Measurements from ENCODE around the gene PTPRN2. TPM values are rescaled to one million over a fixed set of nuclear protein-coding genes. Genes with fewer than 3 reads are reported as not detected.
"Not testable (repeated sequence)": the region's sequence is repeated elsewhere in the genome, so short reads cannot be mapped to it uniquely, and the experiment has no call there.

PTPRN2 gene
- total RNA-seq, 8 experiments from 2014 or later = 0.10 to 19.7 (median 10.8) TPM; not detected in 1

- ATAC-seq (replicated peaks in 6 of 8); in situ Hi-C loops (cut with MboI; ENCODE audit: low pct_unique_long_range_greater_than_20kb in 2 of 9, low sequenced_read_pairs in 9 of 9, unreplicated experiment in 9 of 9); H3K27ac ChIP-seq; H3K4me3 ChIP-seq: not testable (repeated sequence)
- WGBS, 10 experiments = no CpG with 5 or more reads among the region's 12 CpGs
- H3K4me1 ChIP-seq (replicated peaks in 1 of 2) = peaks cover 0 to 49% of the 10 kb centered on the region in 2 donors
These were observed 210.8 kb downstream of the PTPRN2 start for GRCh38 chr7:158376839-158377186.

DNA sequence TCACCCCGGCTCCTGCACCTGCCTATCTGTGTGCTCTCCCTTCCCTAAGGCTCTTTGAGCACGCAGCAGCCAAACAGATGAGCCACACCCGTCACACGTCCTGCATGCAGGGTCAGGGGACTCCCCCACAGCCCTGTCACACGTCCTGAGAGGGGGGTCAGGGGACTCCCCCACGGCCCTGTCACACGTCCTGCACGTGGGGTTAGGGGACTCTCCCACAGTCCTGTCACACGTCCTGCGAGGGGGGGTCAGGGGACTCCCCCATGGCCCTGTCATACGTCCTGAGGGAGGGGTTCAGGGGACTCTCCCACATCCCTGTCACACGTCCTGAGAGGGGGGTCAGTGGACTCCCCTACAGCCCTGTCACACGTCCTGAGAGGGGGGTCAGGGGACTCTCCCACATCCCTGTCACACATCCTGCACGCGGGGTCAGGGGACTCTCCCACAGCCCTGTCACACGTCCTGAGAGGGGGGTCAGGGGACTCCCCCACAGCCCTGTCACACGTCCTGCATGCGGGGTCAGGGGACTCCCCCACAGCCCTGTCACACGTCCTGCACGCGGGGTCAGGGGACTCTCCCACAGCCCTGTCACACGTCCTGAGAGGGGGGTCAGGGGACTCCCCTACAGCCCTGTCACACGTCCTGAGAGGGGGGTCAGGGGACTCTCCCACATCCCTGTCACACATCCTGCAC is 211.3 kb downstream of the PTPRN2 start:
- in situ Hi-C loops (cut with MboI; ENCODE audit: low pct_unique_long_range_greater_than_20kb in 2 of 9, low sequenced_read_pairs in 9 of 9, unreplicated experiment in 9 of 9); ATAC-seq (replicated peaks in 6 of 8); H3K4me3 ChIP-seq; H3K27ac ChIP-seq: not testable (repeated sequence)
- H3K4me1 ChIP-seq (replicated peaks in 1 of 2) = peaks cover 0 to 48% of the 10 kb centered on the region in 2 donors
- 0 to 47% methylated on average over 3 of the region's 23 CpGs; no CpG with 5 or more reads in 8 of the 10 experiments for WGBS, 10 experiments

DNA sequence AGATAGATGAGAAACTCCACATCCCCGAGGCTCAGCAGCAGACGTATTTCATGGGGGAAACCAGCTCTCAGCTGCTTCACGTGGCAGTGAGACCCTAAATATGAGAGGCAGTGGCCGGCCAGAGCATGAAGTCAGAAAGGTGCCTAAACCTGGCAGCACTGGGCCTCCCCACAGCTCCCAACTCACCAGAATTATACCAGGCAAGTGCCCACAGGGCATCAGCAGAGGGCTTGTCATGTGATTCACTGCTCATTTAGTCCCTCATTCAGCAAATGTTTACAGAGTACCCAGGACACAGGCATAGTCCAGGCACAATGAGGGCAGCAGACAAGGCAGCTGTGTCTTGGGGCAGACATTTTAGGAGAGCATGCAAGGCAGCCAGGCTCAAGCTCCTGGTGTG is 212.6 kb downstream of the PTPRN2 start:
- in situ Hi-C loops (cut with MboI; ENCODE audit: low pct_unique_long_range_greater_than_20kb in 2 of 9, low sequenced_read_pairs in 9 of 9, unreplicated experiment in 9 of 9) = no loop called here

GRCh38 chr7:158374586-158374985 is 213.0 kb downstream of the PTPRN2 start:
- ATAC-seq (replicated peaks in 6 of 8) = peak in 2 of 8 experiments; percentile 46 to 52
- peaks cover 0 to 48% of the 10 kb centered on the region in 2 donors for H3K4me1 ChIP-seq (replicated peaks in 1 of 2)
- WGBS, 10 experiments = 8 to 98% (median 70%) methylated on average over 2 to 5 of the region's 6 CpGs; no CpG with 5 or more reads in 1 of the 10 experiments
- in situ Hi-C loops (cut with MboI; ENCODE audit: low pct_unique_long_range_greater_than_20kb in 2 of 9, low sequenced_read_pairs in 9 of 9, unreplicated experiment in 9 of 9) = no loop called here
- H3K27ac ChIP-seq = no peak overlapping the region
- no peak overlapping the region for H3K4me3 ChIP-seq

More for the DNA sequence above, 212.6 kb downstream of the PTPRN2 start:
- no peak overlapping the region for H3K4me3 ChIP-seq
- ATAC-seq (replicated peaks in 6 of 8) = no peak
- 0 to 60% (median 9%) methylated on average over 1 to 3 of the region's 4 CpGs; no CpG with 5 or more reads in 6 of the 10 experiments for WGBS, 10 experiments
- H3K27ac ChIP-seq = no peak overlapping the region
- peaks cover 0 to 48% of the 10 kb centered on the region in 2 donors for H3K4me1 ChIP-seq (replicated peaks in 1 of 2)

GRCh38 chr7:158374146-158374545 is 213.5 kb downstream of the PTPRN2 start:
- in situ Hi-C loops (cut with MboI; ENCODE audit: low pct_unique_long_range_greater_than_20kb in 2 of 9, low sequenced_read_pairs in 9 of 9, unreplicated experiment in 9 of 9) = no loop called here
- H3K27ac ChIP-seq = peak overlapping the region in 1 of 2 donors; percentile 66
- H3K4me3 ChIP-seq = no peak overlapping the region
- 0 to 80% (median 42%) methylated on average over 1 to 5 of the region's 5 CpGs; no CpG with 5 or more reads in 1 of the 10 experiments for WGBS, 10 experiments
- no peak for ATAC-seq (replicated peaks in 6 of 8)
- peaks cover 0 to 48% of the 10 kb centered on the region in 2 donors for H3K4me1 ChIP-seq (replicated peaks in 1 of 2)

DNA sequence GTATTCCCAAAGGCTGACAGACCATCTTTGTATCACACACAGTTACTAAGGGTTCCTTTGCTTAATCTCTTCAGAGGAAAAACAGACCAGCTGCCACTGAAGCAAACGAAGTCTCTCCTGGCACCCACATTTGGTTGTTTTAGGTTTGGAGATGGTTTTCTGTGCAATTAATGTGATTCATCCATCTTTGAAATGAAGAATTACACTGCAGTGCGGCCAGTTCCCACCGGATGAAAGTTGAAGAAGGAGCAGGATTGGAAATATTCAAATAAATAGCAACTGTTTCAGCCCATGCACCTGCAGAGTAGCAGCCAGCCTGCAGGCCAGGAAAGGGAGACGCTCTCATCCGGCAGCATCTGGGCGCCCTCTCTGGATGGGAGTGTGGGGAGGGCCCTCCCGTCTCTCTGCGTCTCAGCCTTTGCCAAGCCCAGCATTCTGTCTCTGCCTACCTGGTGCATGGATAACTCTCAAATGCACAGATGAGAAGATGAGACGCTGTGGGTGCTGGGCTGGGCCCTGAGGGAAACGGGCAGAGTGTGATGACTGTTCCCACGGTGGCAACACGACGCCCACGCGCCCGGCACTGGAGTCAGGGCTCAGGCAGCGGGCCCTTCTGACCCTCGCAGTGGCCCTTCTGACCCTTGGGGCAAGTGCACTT is 214.0 kb downstream of the PTPRN2 start:
- in situ Hi-C loops (cut with MboI; ENCODE audit: low pct_unique_long_range_greater_than_20kb in 2 of 9, low sequenced_read_pairs in 9 of 9, unreplicated experiment in 9 of 9) = no loop called here
- 12 to 69% (median 45%) methylated on average over 1 to 11 of the region's 18 CpGs; no CpG with 5 or more reads in 1 of the 10 experiments for WGBS, 10 experiments
- peak in 5 of 8 experiments; percentile 16 to 53 (median 25) for ATAC-seq (replicated peaks in 6 of 8)
- Histone ChIP-seq H3K27ac (peak overlapping the region in 1 of 2 donors; percentile 66), H3K4me1 (replicated peaks in 1 of 2) (peaks cover 0 to 43% of the 10 kb centered on the region in 2 donors), H3K4me3 (no peak overlapping the region)

GRCh38 chr7:158372400-158373342 is 215.0 kb downstream of the PTPRN2 start:
- WGBS, 10 experiments = 0 to 100% (median 30%) methylated on average over 2 to 12 of the region's 23 CpGs; no CpG with 5 or more reads in 3 of the 10 experiments
- peak in 5 of 8 experiments; percentile 84 to 94 (median 91) for ATAC-seq (replicated peaks in 6 of 8)
- H3K27ac ChIP-seq = no peak overlapping the region
- H3K4me1 ChIP-seq (replicated peaks in 1 of 2) = peaks cover 0 to 35% of the 10 kb centered on the region in 2 donors
- H3K4me3 ChIP-seq = no peak overlapping the region
- in situ Hi-C loops (cut with MboI; ENCODE audit: low pct_unique_long_range_greater_than_20kb in 2 of 9, low sequenced_read_pairs in 9 of 9, unreplicated experiment in 9 of 9) = no loop called here

DNA sequence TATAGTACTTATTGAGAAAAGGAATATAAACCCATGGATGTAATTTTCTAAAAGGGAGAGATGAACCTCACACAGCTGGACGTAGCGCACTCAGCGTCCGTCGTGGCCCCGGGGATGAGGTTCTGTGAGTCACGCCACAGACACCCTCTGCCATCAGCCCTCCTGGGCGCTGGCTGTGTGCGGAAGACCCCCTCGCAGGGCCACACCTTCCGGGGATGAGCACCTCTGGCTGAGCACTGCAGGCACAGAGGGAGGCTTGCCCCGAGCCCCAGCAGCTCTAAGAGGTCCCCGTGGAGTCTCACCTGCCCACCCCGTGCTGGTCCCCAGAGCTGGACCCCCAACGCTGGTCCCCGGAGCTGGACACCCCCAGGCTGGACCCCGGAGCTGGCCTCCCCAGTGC is 215.8 kb downstream of the PTPRN2 start:
- no peak overlapping the region for H3K4me3 ChIP-seq
- H3K4me1 ChIP-seq (replicated peaks in 1 of 2) = peaks cover 0 to 32% of the 10 kb centered on the region in 2 donors
- in situ Hi-C loops (cut with MboI; ENCODE audit: low pct_unique_long_range_greater_than_20kb in 2 of 9, low sequenced_read_pairs in 9 of 9, unreplicated experiment in 9 of 9) = no loop called here
- WGBS, 10 experiments = 80 to 100% (median 96%) methylated on average over 1 to 5 of the region's 17 CpGs; no CpG with 5 or more reads in 4 of the 10 experiments
- ATAC-seq (replicated peaks in 6 of 8) = no peak
- H3K27ac ChIP-seq = no peak overlapping the region

GRCh38 chr7:158369866-158370265 is 217.8 kb downstream of the PTPRN2 start:
- no peak overlapping the region for H3K4me3 ChIP-seq
- ATAC-seq (replicated peaks in 6 of 8) = no peak
- 20 to 92% (median 59%) methylated on average over 2 to 13 of the region's 16 CpGs; no CpG with 5 or more reads in 2 of the 10 experiments for WGBS, 10 experiments
- peaks cover 0 to 37% of the 10 kb centered on the region in 2 donors for H3K4me1 ChIP-seq (replicated peaks in 1 of 2)
- H3K27ac ChIP-seq = no peak overlapping the region
- in situ Hi-C loops (cut with MboI; ENCODE audit: low pct_unique_long_range_greater_than_20kb in 2 of 9, low sequenced_read_pairs in 9 of 9, unreplicated experiment in 9 of 9) = no loop called here

- WGBS, 10 experiments = 0 to 100% (median 52%) methylated on average over 1 to 4 of the region's 6 CpGs; no CpG with 5 or more reads in 1 of the 10 experiments
- ATAC-seq (replicated peaks in 6 of 8) = no peak
- in situ Hi-C loops (cut with MboI; ENCODE audit: low pct_unique_long_range_greater_than_20kb in 2 of 9, low sequenced_read_pairs in 9 of 9, unreplicated experiment in 9 of 9) = no loop called here
- H3K4me1 ChIP-seq (replicated peaks in 1 of 2) = peaks cover 0 to 35% of the 10 kb centered on the region in 2 donors
- no peak overlapping the region for H3K27ac ChIP-seq
- no peak overlapping the region for H3K4me3 ChIP-seq
These were observed 218.3 kb downstream of the PTPRN2 start for GRCh38 chr7:158369290-158369689.

DNA sequence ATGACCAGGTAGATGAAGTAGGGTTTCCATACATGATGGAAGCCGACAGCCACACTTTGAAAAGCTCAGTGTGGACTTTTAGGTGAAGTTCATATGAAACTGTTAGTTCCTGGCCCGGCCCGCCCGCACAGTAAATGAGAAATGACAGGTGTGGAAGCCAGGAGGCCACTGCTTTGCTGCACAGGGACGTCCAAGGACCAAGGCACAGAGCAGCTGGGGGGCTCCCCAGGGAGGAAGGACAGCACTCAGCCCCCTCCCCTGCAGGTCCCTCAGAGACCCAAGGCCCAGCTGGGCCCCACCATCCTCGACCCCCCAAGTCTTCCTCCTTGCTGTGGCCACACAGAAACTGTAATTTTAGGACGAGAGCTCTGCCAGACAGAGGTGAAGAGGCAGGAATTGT is 219.2 kb downstream of the PTPRN2 start:
- in situ Hi-C loops (cut with MboI; ENCODE audit: low pct_unique_long_range_greater_than_20kb in 2 of 9, low sequenced_read_pairs in 9 of 9, unreplicated experiment in 9 of 9) = no loop called here
- ATAC-seq (replicated peaks in 6 of 8) = no peak
- Histone ChIP-seq H3K4me3 (no peak overlapping the region), H3K27ac (no peak overlapping the region), H3K4me1 (replicated peaks in 1 of 2) (peaks cover 0 to 26% of the 10 kb centered on the region in 2 donors)
- 8 to 56% (median 25%) methylated on average over 2 to 4 of the region's 7 CpGs; no CpG with 5 or more reads in 6 of the 10 experiments for WGBS, 10 experiments

DNA sequence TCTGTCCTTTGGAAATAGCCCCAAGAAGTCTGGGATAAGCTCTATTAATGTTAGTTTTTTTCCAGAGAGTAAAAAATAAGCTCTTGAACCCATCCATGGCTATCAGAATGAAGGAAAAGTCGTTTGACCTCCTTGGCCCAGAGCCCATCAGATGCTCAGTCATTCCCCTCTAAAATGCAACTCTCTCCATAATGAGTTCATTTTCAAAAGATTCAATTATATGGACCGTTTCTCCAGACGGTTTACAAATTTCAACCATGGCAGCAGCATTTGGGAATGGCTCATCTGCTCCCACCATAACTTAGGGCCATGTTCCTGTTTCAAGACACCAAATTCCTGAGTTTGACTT is 220.0 kb downstream of the PTPRN2 start:
- Histone ChIP-seq H3K4me3 (no peak overlapping the region), H3K4me1 (replicated peaks in 1 of 2) (peaks cover 0 to 21% of the 10 kb centered on the region in 2 donors), H3K27ac (no peak overlapping the region)
- no peak for ATAC-seq (replicated peaks in 6 of 8)
- 0 to 64% (median 37%) methylated on average over 1 to 3 of the region's 3 CpGs; no CpG with 5 or more reads in 2 of the 10 experiments for WGBS, 10 experiments
- in situ Hi-C loops (cut with MboI; ENCODE audit: low pct_unique_long_range_greater_than_20kb in 2 of 9, low sequenced_read_pairs in 9 of 9, unreplicated experiment in 9 of 9) = no loop called here
